Liver (tissue), 9 donors: ENCODE data around the gene SIMC1. TPM values are rescaled to one million over a fixed set of nuclear protein-coding genes. Genes with fewer than 3 reads are reported as not detected.

Source experiments
- DNase-seq: peaks from one replicate; pipeline ENCODE4 v3.0.0-alpha.2; 2017; ENCODE audit warnings: low spot score
- H3K27ac ChIP-seq, 2 donors: one replicate each; pipeline ENCODE4 v1.7.0; 2013; ENCODE audit warnings: inconsistent platforms in 2 of 2, low read length in 2 of 2, control low read depth in 1 of 2, low read depth in 1 of 2, mild to moderate bottlenecking in 1 of 2
- H3K27me3 ChIP-seq, 4 donors: one replicate each; pipeline versions ENCODE4 v1.6.1 to v1.7.0; 2013; ENCODE audit warnings: low read length in 3 of 4, inconsistent platforms in 1 of 4, mild to moderate bottlenecking in 1 of 4, moderate library complexity in 1 of 4; ENCODE audit not compliant: control insufficient read depth in 4 of 4, insufficient read depth in 4 of 4
- H3K36me3 ChIP-seq, 4 donors: one replicate each; pipeline versions ENCODE4 v1.6.1 to v1.7.0; 2013; ENCODE audit warnings: low read length in 3 of 4, mild to moderate bottlenecking in 3 of 4, low read depth in 1 of 4, moderate library complexity in 1 of 4; ENCODE audit not compliant: control insufficient read depth in 4 of 4, insufficient read depth in 3 of 4
- H3K4me1 ChIP-seq, 4 donors: one replicate each; pipeline versions ENCODE4 v1.6.1 to v1.7.0; 2013; ENCODE audit warnings: low read length in 3 of 4, mild to moderate bottlenecking in 3 of 4, moderate library complexity in 1 of 4; ENCODE audit not compliant: control insufficient read depth in 4 of 4, insufficient read depth in 4 of 4
- H3K4me3 ChIP-seq, 3 donors: one replicate each; pipeline versions ENCODE4 v1.6.1 to v1.7.0; 2013; ENCODE audit warnings: low read length in 3 of 3, control low read depth in 1 of 3, low read depth in 1 of 3, mild to moderate bottlenecking in 1 of 3
- H3K9ac ChIP-seq, 2 donors: one replicate each; pipeline ENCODE4 v1.7.0; 2013; ENCODE audit warnings: low read length in 2 of 2, mild to moderate bottlenecking in 2 of 2, moderate library complexity in 2 of 2, control low read depth in 1 of 2, low read depth in 1 of 2
- H3K9me3 ChIP-seq, 4 donors: one replicate each; pipeline versions ENCODE4 v1.6.1 to v1.7.0; 2013; ENCODE audit warnings: low read length in 3 of 4; ENCODE audit not compliant: control insufficient read depth in 4 of 4
- ATF3 ChIP-seq: IDR thresholded peaks from 2 replicates; pipeline ENCODE4 v1.6.1; 2016; ENCODE audit warnings: antibody characterized with exemption
- CTCF ChIP-seq: fragments of 150-350 bp; IDR thresholded peaks from 2 replicates; pipeline ENCODE4 v1.5.1; 2017; ENCODE audit warnings: improper control_type of control experiment, low read depth, low read length; ENCODE audit not compliant: missing input control
- EGR1 ChIP-seq, 2 donors: IDR thresholded peaks; 2 replicates each; pipeline ENCODE4 v1.6.1; 2016 to 2018; ENCODE audit warnings: antibody characterized with exemption in 2 of 2, low read depth in 2 of 2
- FOXA1 ChIP-seq: IDR thresholded peaks from 2 replicates; pipeline ENCODE4 v1.6.1; 2016; ENCODE audit warnings: antibody characterized with exemption
- FOXA2 ChIP-seq: IDR thresholded peaks from 2 replicates; pipeline ENCODE4 v1.6.1; 2016; ENCODE audit warnings: antibody characterized with exemption
- GABPA ChIP-seq, 2 donors: IDR thresholded peaks in 1 of 2; conservative IDR thresholded peaks in 1 of 2; 2 replicates each; pipeline ENCODE4 v1.6.1; 2016; ENCODE audit warnings: antibody characterized with exemption in 2 of 2, mild to moderate bottlenecking in 1 of 2, moderate library complexity in 1 of 2
- HNF4A ChIP-seq, 2 donors: conservative IDR thresholded peaks; 2 replicates each; pipeline ENCODE4 v1.6.1; 2016; ENCODE audit warnings: antibody characterized with exemption in 2 of 2, mild to moderate bottlenecking in 2 of 2
- HNF4G ChIP-seq: IDR thresholded peaks from 2 replicates; pipeline ENCODE4 v1.6.1; 2016; ENCODE audit warnings: antibody characterized with exemption
- JUND ChIP-seq, 2 donors: IDR thresholded peaks; 2 replicates each; pipeline ENCODE4 v1.6.1; 2016; ENCODE audit warnings: antibody characterized with exemption in 2 of 2
- NR2F2 ChIP-seq: IDR thresholded peaks from 2 replicates; pipeline ENCODE4 v1.6.1; 2016; ENCODE audit warnings: antibody characterized with exemption
- RAD21 ChIP-seq, 2 donors: IDR thresholded peaks; 2 replicates each; pipeline ENCODE4 v1.6.1; 2016; ENCODE audit warnings: antibody characterized with exemption in 2 of 2, mild to moderate bottlenecking in 2 of 2
- REST ChIP-seq: IDR thresholded peaks from 2 replicates; pipeline ENCODE4 v1.6.1; 2016; ENCODE audit warnings: antibody characterized with exemption, mild to moderate bottlenecking
- RXRA ChIP-seq, 2 donors: IDR thresholded peaks; 2 replicates each; pipeline ENCODE4 v1.6.1; 2017 to 2018; ENCODE audit warnings: antibody characterized with exemption in 2 of 2, mild to moderate bottlenecking in 1 of 2
- SP1 ChIP-seq: IDR thresholded peaks from 2 replicates; pipeline ENCODE4 v1.6.1; 2018; ENCODE audit warnings: antibody characterized with exemption, mild to moderate bottlenecking
- TAF1 ChIP-seq: conservative IDR thresholded peaks from 2 replicates; pipeline ENCODE4 v1.6.1; 2016; ENCODE audit warnings: antibody characterized with exemption, mild to moderate bottlenecking
- YY1 ChIP-seq: IDR thresholded peaks from 2 replicates; pipeline ENCODE4 v1.6.1; 2016; ENCODE audit warnings: antibody characterized with exemption, mild to moderate bottlenecking
- WGBS: extraction: QIAGEN DNeasy Blood & Tissue Kit; methylation state at CpG from one replicate; pipeline ENCODE4 v1.1.7; 2013; 5-methylcytosine and 5-hydroxymethylcytosine counted together
- polyA plus RNA-seq, 2 donors: library from polyadenylated mRNA; stranded (reverse) in 1 of 2; unstranded in 1 of 2; fragments of 200-250 nt in 1 of 2; fragments of >200 nt in 1 of 2; fragmentation: Nextera tagmentation in 1 of 2; extraction: Ambion mirVana in 1 of 2; gene quantifications; one replicate each; pipeline versions ENCODE4 v1.2.1 to v1.2.3, GENCODE V29; 2013 to 2015
- total RNA-seq, 2 donors: library from RNA; depleted of rRNA; stranded (reverse); fragments of >200 nt; gene quantifications; one replicate each; pipeline ENCODE4 v1.2.3, GENCODE V29; 2014
- TF ChIP-seq, protein P1 (sequence below): IDR thresholded peaks from 2 replicates; pipeline ENCODE4 v1.6.1; 2016; ENCODE audit warnings: antibody characterized with exemption
- TF ChIP-seq, protein P2 (sequence below): IDR thresholded peaks from 2 replicates; pipeline ENCODE4 v1.6.1; 2016; ENCODE audit warnings: antibody characterized with exemption
- donor health status: healthy.
- donor health status: healthy.
- donor health status: healthy.
- donor health status: healthy.
- donor health status: healthy.

Gene SIMC1
- total and polyA plus RNA-seq, 4 donors, result 2.5 to 8.9 (median 6.2) TPM

DNA sequence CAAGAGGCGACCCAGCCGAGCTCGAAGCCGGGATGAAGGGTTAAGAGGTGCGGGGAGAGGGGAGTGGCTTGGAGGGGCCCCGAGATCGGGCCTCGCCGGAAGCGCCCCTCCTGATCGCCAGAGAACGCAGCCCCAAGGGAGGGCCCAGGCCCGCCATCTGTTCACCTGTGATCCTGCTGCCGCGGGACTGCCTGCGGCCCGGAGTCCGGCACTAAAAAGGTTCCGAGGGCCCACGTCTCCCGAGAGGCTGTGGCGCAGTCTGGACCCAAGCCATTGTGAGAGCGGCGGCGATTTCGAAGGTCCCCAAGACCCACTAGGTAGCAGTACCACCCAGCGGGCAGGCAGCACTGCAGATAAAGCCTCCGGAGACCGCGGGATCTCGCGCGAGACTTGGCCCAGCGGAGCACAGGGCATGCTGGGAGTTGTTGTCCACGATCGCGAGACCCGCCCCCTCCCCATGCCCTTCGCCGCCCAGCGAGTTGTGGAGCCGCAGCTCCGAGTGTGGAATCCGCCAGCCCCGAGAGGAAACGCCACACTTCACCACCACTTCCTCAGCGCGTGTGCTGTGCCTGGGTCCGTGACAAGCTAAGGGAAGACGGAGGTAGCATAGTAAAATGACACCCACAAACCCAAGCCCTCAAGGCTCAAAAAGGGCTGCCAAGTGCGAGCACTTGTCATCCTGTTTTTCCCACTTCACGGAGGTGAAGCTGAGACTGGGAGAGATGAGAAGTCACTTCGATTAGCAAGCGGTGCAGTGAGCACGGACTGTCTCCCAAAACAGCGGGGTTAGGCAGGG lies 123.4 kb downstream of the SIMC1 start, which contains the start of gene KIAA1191:
KIAA1191 (minus strand) TSS at position 328 of the 796 bp plus-strand sequence. CDS start 2,256 bp downstream, outside the sequence.
- Histone ChIP-seq H3K9me3 (no peaks in the 10 kb centered on the region), H3K27ac (peak within 1 kb of the TSS; percentile 22 to 82), H3K36me3 (peaks cover 0 to 6% (median 3%) of the 10 kb centered on the region in 4 donors), H3K9ac (peak within 1 kb of the TSS; percentile 68 to 96), H3K4me1 (peaks cover 6 to 34% (median 15%) of the 10 kb centered on the region in 4 donors), H3K4me3 (peak within 1 kb of the TSS; percentile 68 to 97 (median 90)), H3K27me3 (no peaks in the 10 kb centered on the region)
- DNase-seq, result peak; percentile 92
- 1% methylated on average over 56 of the region's 56 CpGs for WGBS
- TF ChIP-seq, protein P1, sequence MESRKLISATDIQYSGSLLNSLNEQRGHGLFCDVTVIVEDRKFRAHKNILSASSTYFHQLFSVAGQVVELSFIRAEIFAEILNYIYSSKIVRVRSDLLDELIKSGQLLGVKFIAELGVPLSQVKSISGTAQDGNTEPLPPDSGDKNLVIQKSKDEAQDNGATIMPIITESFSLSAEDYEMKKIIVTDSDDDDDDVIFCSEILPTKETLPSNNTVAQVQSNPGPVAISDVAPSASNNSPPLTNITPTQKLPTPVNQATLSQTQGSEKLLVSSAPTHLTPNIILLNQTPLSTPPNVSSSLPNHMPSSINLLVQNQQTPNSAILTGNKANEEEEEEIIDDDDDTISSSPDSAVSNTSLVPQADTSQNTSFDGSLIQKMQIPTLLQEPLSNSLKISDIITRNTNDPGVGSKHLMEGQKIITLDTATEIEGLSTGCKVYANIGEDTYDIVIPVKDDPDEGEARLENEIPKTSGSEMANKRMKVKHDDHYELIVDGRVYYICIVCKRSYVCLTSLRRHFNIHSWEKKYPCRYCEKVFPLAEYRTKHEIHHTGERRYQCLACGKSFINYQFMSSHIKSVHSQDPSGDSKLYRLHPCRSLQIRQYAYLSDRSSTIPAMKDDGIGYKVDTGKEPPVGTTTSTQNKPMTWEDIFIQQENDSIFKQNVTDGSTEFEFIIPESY, result peak; percentile 100
- TF ChIP-seq FOXA2 (no peak), RXRA (IDR thresholded peaks at IDR 0.05) (no peak), REST (peak; percentile 87), GABPA (IDR thresholded peaks at IDR 0.05 in 1 of 2, conservative IDR thresholded peaks at IDR 0.05 in 1 of 2) (peak in 1 of 2 donors; percentile 44), SP1 (peak; percentile 49), CTCF (no peak), EGR1 (IDR thresholded peaks at IDR 0.05; ENCODE audit: low read depth in 2 of 2) (no peak), NR2F2 (peak; percentile 34), HNF4G (no peak), TAF1 (peak; percentile 86), JUND (IDR thresholded peaks at IDR 0.05) (no peak), RAD21 (IDR thresholded peaks at IDR 0.05) (peak; percentile 68 to 70), YY1 (peak; percentile 77), FOXA1 (no peak), ATF3 (no peak), HNF4A (conservative IDR thresholded peaks at IDR 0.05) (no peak)
- TF ChIP-seq, protein P2, sequence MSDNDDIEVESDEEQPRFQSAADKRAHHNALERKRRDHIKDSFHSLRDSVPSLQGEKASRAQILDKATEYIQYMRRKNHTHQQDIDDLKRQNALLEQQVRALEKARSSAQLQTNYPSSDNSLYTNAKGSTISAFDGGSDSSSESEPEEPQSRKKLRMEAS, result peak; percentile 65
